Fibroblast of the aortic adventitia (primary cell): ENCODE measurements around the gene CLDN34. TPM values are rescaled to one million over a fixed set of nuclear protein-coding genes. Genes with fewer than 3 reads are reported as not detected.

Experiments used
- DNase-seq: peaks from one replicate; pipeline ENCODE4 v3.0.0-alpha.2; 2010; ENCODE audit warnings: low read depth
- H3K4me3 ChIP-seq: 2 replicates; pipeline ENCODE4 v1.5.1; 2011; ENCODE audit warnings: low read depth, mild to moderate bottlenecking, control low read depth, low read length, moderate library complexity
- total RNA-seq: library from RNA; depleted of rRNA; stranded (reverse); fragments of >200 nt; gene quantifications from 2 replicates; pipeline ENCODE4 v1.2.3, GENCODE V29; 2012; ENCODE audit warnings: low replicate concordance
- TF ChIP-seq, protein P1 (sequence below): IDR thresholded peaks from 2 replicates; pipeline ENCODE4 v1.5.1; 2011; ENCODE audit warnings: mild to moderate bottlenecking, low read length, control low read depth, inconsistent platforms; ENCODE audit not compliant: insufficient read depth

Gene CLDN34
- total RNA-seq, 1 donor = not detected

DNA sequence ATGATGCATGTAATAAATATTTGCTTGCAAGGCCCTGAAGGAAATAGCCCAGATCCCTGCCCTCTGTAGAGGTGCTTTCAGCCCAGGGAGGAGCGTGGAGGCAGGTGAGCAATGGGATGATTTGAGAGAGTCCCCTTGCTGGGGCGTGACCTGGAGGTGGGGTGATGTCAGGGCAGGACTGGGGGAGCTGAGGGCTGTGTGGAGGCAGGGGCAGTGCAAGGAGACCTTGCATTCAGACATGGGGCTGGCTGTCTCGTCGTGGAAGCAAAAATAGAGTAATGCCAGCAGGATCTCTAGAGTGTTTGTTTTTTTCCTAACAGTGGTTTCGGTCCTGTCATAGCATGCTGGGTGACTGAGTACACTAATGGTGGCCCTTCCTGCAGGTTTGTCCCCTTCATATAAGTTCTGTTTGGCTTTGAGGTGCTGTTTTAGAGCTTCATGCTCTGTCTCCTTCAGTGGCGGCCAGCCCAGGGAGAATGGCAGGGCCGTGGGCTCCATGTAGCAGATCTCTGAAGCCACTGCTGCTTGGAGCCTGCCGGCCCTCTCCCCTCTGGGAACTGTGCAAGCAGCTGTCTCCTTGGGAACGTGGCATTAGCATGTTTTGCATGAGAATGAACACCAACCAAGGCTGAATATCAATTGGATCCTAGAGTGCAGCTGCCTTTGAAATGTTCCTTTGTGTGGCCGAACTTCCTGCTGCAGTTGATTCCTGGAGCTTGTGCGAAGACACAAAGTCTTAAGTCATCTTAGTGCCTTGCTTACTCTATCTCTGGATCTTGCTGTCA is 39.3 kb upstream of the CLDN34 start:
- no peak overlapping the region for H3K4me3 ChIP-seq
- no peak for DNase-seq
- TF ChIP-seq, protein P1, sequence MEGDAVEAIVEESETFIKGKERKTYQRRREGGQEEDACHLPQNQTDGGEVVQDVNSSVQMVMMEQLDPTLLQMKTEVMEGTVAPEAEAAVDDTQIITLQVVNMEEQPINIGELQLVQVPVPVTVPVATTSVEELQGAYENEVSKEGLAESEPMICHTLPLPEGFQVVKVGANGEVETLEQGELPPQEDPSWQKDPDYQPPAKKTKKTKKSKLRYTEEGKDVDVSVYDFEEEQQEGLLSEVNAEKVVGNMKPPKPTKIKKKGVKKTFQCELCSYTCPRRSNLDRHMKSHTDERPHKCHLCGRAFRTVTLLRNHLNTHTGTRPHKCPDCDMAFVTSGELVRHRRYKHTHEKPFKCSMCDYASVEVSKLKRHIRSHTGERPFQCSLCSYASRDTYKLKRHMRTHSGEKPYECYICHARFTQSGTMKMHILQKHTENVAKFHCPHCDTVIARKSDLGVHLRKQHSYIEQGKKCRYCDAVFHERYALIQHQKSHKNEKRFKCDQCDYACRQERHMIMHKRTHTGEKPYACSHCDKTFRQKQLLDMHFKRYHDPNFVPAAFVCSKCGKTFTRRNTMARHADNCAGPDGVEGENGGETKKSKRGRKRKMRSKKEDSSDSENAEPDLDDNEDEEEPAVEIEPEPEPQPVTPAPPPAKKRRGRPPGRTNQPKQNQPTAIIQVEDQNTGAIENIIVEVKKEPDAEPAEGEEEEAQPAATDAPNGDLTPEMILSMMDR = no peak

DNA sequence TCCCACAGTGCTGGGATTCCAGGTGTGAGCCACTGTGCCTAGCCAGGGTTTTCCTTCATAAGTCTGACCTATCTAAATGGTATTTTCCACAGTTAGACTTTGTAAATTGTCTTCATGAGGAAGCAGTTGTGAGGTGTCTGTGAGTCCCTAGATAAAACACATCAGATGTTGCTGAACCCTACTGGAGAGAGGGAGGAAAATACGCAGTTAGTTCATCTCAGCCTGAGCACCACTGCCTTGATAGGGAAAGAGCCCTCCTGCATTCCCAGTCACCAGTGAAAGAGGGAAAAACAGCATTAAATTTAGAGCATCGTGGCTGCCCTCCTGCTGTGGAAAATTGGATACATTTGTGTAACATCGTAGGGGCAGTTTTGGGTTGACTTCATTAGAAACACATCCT is 31.7 kb upstream of the CLDN34 start:
- TF ChIP-seq, protein P1 = no peak
- no peak overlapping the region for H3K4me3 ChIP-seq
- no peak for DNase-seq

DNA sequence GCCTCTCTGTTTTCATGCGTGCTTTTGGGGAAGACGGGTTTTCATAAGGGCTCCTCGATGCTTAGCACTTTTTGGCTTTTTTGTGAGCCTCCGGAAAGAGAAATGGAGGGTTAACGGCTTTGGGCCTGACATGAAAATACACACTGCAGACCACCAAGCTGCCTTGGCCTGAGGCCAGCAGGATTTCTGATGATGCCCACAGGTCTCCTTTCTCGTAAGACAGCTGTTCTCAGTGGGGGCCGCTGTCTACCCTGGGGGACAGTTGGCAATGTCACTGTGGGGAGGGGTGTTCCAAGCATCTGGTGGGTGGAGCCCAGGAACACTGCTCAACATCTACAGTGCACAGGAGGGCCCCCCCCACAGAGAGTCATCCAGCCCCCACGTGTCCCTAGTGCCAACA is 29.4 kb upstream of the CLDN34 start:
- DNase-seq = no peak
- H3K4me3 ChIP-seq = no peak overlapping the region
- TF ChIP-seq, protein P1 = no peak

DNA sequence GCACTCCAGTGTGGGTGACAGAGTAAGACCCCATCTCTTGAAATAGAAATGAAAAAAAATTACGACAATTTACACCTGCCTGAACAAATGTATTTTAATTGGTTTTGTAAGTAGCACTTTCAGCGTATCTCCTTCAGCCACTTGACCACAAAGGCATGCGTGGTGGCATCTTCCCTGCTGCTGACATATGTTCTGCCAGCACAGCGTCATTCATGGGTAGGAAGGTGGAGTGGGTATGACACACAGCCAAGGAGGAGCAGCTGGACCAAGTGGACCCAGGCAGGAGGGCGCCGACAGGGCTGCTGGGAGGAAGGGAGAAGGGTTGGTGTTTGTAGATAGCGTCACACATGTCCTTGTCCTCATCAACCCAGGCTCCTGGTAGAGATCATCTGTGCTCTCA is 28.6 kb upstream of the CLDN34 start:
- no peak overlapping the region for H3K4me3 ChIP-seq
- TF ChIP-seq, protein P1 = no peak
- no peak for DNase-seq

DNA sequence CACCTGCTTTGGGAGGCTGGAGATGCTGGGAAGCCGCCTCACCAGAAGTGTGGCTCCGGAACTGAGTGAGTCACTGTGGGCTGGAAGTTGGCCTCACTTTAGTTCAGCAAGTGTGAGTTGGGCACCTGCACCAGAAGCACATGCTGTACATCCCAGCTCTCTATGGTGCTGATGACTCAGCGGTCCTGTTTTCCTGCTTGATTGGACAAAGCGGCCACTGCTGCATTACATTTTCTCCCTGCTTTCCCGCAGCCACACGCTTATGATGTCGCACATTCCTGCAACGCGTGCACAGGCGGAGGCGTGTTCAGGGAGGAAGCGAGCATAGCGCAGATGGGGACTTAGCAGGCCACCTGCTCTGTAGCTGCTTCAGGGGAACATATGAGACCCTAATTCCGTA is 26.7 kb upstream of the CLDN34 start:
- TF ChIP-seq, protein P1 = no peak
- no peak for DNase-seq
- H3K4me3 ChIP-seq = no peak overlapping the region

DNA sequence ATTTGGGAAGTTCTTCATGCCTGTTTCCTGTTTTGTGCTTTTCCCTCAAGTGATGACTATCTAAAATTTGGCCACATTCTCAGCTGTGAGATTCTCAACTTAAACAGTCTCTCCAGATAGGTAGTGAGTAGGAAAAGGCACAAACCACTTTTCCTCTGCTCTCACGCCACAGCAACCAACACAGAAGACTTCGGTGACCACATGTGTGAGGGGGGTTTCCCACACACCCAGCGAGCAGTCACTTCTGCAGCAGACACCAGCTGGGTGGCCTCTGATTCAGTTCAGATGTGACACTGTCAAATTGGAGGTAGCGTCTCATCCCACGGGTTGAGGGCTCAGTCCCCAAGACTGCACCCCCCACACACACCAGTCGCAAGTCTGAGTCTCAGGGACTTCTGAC is 25.1 kb upstream of the CLDN34 start:
- DNase-seq = no peak
- no peak overlapping the region for H3K4me3 ChIP-seq
- TF ChIP-seq, protein P1 = no peak

DNA sequence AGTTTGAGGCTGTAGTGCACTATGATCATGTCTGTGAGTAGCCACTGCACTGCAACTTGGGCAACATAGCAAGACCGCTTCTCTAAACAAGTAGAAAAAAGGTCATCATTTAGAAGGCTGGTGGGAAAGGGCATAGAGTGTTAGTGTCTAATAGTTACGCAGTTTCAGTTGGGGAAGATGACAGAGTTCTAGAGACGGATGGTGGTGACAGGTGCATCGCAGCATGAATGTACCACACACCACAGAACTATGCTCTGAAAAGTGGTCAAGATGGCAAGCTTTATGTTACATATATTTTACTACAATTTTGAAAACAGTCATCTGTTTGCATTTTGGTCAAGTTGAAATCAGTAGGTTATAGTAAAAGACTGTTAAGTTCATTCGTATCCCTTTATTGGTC is 23.7 kb upstream of the CLDN34 start:
- no peak for DNase-seq
- TF ChIP-seq, protein P1 = no peak
- H3K4me3 ChIP-seq = no peak overlapping the region
